COR-L47 (cell line): ENCODE measurements around the gene SENP1.

Experiments
- DNase-seq: peaks from one replicate; lab custom pipeline; 2025; lab: John Stamatoyannopoulos, UW

The SENP1 gene

DNA sequence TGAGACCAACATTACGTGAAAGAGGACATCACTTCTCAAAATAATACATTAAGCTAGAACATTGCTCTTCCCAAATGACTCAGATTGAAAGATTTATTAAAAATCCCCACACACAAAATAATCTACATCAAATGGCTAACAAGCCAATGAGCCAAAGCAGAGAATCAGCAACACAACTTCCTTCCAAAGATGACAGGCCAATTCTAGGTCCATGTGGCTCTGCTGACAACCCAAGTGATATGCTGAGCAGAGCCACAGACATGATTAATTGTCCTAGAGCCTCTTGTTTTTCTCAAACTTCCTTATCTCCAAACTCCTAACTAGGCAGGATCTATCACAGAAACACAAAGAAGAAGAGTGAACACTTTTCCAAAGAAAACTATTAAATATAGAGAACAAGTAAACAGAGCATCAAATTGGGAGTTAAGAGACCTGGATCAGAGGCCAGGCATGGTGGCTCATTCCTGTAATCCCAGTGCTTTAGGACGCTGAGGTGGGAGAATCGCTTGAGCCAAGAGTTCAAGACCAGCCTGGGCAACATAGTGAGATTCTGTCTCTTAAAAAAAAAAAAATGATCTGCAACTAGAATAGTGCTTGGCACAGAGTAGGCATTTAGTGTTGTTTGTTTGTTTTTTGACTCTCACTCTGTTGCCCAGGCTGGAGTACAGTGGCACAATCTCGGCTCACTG lies 38.5 kb downstream of the SENP1 start:
- no peak for DNase-seq

DNA sequence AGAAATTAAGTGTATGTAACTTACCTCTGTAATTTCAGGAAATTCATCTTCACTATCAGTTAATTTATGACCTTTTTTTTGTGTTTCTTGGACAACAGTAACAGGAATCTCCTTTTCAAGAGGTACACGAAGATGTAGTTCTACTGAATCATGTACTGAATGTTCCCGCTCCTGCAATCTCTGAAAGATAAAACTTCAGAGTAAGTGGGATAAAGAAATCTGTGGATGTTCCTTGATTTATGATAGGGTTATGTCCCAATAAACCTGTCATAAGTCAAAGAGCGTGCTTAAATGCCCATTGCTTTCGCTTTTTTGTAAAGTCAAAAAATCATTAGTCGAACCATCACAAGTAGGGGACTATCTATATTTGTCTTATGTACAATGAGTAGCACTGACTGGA lies 40.8 kb downstream of the SENP1 start:
- DNase-seq, result no peak

DNA sequence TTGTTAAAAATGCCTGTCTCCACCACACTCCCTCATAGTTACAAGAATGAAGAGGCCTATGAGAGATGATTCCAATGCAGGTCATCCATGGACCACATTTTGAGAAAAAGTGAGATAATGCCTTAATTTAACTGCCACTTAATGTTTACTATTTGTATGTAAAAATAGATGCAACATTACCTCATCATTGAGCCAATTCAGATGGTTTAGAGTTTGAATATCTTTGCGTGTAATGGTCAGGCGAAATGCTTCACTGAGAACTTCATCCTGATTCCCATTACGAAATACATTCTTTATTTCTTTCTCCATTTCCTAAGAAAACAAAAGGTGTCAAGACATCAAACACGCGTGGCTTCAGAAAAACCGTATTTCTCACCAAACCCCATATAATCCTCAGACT lies 42.3 kb downstream of the SENP1 start:
- DNase-seq, result no peak

DNA sequence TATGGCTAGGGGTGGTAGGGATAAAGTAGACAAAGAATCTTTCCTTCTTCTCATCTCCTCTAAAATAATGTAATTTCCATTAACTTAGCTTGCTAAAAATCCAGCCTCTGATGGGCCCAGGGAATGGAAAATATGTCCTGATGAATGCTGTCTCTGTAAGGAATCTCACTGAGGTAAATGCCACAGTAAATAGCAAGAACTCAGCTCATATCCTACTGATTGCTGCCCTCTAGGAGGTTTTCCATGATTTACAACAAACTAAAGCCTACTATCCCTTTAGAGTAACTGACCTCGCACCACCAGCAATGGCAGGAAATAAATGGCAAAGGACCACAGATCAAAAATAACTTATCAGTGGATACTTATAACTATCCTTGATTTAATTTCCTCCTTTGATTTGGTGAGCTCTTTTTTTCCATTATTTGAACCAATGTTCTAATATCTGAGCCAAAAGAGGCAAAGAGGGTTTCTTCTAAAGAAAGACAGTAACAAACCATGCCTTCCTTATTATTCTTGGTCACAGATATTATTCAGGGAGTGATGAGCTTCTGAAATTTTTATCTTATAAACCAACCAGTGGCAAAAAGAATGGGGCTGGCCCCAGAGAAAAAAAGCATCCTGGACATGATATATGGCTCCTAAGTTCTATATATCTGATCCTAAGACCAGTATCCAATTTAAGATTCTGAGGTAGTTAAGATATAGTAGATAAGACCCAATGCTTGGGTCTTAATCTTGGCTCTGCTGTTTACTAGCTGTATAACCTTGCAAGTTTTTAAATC lies 43.8 kb downstream of the SENP1 start:
- no peak for DNase-seq

DNA sequence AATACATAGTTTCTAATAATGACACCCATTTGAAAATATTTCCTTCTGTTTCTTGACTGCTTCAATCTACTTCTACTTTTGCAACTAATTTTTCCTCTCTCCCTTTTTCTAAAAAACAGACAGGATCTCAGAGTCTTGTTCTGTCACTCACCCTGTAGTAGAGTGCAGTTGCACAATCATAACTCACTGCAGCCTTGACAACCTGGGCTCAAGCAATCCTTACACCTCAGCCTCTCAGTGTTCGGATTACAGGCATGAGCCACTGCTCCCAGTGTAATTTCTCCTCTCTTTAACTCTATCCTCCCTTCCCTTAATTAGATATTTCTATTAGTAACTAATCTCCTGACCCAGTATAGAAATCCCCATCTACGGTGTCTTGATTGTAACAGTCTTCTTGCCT lies 45.4 kb downstream of the SENP1 start:
- no peak for DNase-seq

DNA sequence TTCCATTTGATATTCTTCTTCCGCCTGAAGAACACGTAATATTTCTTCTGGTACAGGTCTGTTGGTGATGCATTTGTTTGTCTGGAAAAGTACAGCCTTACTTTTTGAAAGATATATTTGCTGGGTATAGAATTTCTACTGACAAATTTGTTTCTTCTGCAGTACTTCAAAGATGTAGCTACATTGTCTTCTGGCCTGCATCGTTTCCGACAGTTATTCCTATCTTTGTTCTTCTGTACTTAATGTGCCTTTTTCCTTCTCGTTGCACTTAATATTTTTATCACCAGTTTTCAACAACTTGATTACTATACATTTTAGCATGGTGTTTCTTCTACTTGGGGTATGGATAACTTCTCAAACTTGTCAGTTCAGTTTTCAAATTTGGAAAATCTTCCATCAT lies 47.1 kb downstream of the SENP1 start:
- DNase-seq, result no peak

DNA sequence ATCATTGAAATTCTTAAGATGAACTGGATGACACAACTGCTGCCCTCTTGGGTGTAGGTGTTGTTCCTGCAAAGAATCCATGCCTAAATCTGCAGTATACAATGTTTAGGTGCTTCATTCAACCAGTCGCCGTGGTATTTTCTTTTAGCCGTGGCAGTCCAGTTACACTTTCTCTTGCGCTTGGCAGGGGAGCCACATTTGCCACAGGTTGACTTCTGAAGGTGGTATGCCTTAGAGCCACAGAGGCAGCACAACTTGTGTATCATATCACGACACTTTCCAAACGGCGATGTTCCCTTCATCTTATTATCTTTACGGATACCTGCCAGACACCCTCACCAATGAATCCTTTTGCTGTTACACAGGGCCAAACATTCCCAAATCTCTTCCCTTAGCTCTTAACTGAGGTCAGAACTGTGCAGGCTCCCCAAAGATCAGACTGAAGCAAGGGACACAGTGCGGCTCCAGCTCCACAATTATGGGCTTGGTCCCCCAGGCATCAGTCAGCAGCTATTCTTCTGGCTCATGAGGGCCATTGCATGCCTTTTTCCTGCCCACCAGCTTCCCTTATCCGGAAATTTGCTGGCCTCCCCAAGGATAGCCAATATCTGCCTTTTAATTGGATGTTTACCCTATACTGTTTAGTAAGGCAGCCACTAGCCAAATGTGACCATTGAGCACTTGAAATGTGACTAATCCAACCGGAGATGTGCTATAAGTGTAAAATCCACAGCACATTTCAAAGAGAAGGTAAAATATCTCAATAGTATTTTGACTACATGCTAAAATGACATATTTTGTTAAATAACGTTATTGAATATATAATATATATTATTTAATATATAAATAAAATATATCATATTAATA lies 50.7 kb downstream of the SENP1 start:
- DNase-seq, result no peak

DNA sequence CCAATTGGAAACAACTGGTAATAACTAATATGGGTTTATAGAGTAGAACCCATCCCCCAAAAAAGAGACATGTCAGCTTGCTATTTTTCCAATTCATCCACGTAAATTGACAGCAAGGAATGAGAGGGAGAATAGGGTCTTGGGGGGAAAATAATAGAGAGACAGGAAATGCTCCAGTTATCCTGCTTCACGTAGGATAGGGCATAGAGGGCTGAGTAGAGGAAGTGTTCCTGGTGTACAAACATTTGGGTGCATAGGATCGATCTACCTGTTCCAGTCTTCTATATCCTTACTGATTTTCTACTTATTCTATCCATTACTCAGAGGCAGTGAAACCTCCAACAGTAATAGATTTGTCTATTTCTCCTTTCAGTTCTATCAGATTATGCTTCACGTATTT lies 52.0 kb downstream of the SENP1 start:
- no peak for DNase-seq

DNA sequence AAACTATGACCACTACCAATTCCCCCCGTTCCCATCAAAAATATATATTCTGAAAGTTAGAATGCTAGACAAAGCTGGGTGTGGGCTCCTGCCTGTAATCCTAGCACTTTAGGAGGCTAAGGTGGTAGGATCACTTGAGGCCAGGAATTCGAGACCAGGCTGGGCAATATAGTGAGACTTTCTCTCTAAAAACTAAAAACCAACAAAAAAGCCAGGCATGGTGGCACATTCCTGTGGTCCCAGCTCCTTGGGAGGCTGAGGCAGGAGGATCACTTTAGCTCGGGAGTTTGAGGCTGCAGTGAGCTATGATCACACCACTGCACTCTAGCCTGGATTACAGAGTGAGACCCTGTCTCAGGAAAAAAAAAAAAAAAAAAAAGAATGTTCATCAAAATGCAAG lies 52.8 kb downstream of the SENP1 start:
- no peak for DNase-seq

DNA sequence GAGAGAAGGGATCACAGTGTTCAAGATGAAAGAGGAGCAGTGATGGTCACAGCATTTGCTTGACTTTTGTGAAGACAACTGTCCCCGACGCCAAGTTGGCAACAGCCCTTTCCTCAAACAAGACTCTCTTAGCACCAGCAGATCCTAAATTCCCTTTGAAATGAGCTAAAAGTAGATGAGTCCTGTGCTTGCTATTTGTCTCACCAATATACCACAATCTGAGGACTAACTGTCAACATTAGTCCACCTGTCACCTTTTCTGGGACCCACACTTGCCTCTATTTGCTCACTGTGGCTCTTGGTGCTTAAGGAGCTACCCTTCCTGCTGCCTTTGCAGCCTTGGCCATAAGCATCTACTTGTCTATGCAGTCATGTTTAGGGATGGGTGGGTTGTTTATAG lies 54.2 kb downstream of the SENP1 start:
- no peak for DNase-seq

DNA sequence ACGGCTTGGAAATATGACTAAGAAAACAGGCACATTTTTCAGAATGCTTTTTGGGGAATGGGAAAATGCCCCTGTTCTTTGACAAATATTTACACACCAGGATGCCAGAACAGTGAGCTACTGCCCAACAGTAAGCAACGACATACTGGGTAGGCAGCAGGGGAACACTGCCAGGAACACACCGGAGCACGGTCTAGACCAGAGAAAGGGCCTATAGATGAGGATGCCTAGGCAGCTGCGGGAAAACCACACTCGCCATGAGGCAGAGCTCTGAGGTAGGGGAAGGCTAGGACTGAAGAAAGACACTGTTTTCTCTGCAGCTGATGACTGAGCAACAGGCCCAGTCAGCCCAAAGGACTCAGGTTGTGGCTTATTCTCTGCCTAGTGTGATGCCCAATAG lies 55.7 kb downstream of the SENP1 start:
- no peak for DNase-seq

DNA sequence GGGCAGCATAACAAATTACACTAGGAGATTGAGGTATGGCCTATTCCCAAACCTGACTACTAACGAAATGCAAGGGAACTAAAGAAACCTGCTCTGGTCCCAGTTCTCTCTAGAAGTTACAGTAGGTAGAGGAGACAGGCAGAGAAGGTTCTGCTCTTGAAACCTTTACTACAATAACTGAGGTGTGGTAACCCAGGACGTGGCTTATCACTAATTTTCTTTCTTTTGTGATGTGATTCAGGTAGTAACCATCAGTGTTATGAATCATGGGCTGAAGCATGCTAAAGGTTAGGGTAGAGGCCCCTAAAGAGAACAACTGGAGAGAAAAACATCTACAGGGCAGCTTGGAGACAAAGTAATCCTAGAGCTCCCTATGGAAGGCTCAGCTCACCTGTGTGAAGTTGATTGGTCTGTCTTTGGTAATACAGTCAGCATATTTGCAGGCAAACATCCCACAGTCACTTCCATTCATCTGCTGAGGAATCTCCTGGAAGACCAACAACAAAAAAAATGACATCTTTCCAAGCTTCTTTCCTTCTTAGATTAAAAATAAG lies 59.8 kb downstream of the SENP1 start:
- no peak for DNase-seq

DNA sequence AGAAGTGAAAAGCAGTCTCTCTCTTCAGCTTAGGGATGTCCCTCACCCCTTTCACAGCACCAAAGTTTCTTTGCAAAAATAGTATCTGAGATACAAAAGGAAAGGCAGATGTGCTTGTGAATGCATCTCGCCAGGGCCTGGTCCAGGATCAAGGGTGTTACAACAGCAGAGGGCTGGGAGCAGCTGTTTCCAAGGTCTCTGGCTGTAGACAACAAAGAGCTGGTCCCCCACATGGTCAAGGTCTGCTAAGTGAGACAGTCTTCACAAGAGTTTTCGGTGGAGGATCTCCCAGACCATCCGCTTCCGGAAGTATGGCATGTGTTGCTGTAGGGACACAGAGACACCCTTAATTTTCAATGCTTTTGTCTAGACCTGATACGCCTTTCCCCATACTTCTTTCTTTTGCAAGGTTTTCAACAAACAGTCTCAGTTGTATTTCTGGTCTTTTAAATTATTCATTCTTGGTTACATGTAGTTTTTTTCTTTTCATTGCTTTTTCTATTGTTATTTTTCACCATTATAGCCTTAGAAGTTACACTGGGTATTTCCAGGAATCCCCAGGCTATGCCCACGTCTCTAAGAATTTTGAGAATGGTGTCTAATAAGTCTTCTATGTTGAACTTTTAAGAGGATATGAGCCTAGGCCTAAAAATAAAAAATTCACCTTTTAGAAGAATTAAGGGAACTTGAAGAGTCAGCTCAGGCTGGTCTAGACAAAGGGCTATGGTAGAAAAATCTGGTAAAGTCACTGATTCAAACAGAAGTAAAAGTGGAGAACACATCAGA lies 60.6 kb downstream of the SENP1 start:
- no peak for DNase-seq

DNA sequence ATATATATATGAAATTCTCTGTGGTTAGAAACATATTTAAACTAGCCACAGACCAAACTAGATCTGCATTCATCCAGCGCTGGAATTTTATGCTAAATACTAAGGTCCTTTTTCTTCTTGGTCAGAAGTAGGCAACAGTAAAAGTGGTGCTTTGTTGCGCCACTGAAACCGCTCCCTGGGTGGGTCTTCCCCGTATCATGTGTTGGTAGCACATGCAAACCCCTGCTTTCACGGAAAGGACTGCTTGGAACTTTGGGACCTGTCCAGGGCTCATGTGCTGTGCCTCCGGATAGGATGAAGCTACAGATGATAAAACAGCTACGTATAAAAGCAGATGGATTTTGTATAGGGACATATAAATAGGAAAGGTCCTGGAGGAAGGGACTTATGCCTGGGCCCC lies 61.5 kb downstream of the SENP1 start:
- DNase-seq, result no peak

DNA sequence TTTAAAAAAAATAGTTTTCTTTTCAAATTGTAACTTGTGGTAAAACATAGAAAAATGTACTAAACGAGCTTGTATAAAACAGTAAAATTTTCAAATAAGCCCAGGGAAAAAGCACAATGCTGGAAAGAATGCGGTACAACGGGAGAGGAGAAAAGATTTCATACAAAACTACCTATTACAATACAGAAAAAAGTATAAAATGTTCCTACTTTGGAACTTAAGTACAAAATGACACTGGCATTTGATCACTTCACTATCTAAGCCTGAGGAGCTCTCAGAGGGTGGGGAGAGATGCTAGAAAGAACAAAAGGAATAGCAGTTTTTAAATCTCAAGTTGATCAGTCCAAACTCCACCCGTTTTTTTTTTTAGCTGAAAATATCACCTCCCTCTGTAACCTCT lies 62.1 kb downstream of the SENP1 start:
- DNase-seq, result no peak

DNA sequence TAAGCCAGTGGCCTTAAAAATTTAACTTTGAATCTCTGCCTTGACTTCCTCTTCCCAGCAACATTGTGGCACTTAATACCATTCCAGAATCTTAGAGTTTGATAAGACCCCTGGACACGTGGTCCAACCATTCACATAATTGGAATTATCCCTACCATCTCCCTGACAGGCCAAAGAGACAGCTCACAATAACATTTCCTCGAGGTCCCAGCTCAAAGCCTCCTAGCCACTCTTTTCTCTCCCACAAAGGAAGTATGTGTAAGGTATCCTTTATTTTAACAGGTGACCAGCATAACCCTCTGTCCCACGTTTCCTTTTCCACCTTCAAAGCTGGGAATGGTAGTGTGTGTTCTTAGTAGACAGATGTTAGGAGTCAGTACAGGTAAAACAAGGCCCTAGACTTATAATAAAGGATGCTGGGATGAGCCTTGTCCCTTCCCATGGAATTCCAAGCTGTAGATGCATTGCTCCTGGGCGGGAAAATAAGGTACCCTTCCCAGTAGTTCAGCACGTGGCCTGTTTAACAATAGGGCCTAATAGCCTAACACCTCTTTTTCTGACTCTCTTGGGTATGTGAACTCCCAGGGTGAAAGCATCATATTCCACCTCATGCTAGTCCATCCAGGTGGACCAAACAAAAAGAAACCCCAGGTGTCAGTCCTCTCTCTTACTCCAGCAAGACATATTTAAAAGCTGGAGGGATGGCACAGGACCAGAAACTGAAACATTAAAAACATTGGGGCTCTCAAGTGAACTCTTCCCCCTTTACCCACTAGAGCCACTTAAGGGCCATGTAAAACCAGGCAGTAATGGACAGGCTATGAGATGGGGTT lies 64.1 kb downstream of the SENP1 start:
- no peak for DNase-seq

DNA sequence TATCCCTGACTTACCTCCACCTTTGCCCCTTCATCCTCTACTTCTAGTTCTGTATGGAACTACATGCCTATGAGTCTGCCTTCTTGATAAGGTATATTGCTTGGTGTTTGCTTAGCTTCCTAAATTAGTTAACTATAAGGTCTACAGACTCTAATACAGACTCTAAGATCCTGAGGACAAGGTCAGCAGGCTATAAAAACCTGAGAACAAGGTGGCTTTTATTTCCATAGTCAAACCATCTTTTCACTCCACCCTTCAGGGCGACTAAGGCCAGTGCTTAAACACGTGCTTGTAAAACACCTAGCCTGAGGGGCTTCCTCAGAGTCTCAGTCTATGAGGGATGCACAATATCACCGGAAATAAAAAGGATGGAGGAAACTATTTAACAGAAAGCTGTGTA lies 65.5 kb downstream of the SENP1 start:
- no peak for DNase-seq

DNA sequence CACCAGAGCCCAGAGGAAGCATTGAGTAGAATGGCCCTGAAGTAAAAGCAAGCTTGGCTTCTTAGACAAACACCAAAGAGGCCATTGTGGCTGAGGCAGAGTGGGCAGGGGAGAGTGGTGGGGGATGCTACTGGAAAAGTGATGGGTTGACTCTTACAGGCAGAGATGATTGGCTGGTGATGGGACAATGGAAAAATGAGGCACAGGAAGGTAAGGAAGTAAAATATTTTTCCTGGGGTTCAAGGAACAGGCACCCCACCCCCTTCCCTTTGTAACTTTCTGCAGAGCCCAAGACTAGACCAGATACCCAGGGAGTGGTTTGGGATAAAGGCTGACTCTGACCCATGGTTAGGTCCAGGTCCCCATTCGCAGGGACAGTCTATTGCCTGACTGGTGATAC lies 66.7 kb downstream of the SENP1 start:
- DNase-seq, result no peak

DNA sequence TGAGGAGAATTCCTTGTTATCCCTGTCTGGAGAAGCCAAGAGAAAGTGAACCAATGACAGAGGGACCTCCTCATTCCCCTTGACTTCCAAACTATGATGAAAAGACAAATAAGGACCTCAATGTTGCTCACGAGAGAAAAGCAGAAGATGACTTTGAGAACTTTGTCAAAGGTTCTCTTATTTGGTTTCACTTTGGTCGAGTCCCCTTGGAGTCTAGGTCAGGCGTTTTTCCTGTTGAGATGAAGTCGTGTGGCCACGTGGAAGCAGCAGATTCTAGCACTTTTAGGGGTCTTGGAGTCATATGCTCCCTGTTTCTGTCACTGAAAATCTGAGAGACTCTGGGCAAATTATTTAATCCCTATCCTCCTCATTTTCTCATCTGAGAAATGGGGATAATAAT lies 67.8 kb downstream of the SENP1 start:
- DNase-seq, result no peak

DNA sequence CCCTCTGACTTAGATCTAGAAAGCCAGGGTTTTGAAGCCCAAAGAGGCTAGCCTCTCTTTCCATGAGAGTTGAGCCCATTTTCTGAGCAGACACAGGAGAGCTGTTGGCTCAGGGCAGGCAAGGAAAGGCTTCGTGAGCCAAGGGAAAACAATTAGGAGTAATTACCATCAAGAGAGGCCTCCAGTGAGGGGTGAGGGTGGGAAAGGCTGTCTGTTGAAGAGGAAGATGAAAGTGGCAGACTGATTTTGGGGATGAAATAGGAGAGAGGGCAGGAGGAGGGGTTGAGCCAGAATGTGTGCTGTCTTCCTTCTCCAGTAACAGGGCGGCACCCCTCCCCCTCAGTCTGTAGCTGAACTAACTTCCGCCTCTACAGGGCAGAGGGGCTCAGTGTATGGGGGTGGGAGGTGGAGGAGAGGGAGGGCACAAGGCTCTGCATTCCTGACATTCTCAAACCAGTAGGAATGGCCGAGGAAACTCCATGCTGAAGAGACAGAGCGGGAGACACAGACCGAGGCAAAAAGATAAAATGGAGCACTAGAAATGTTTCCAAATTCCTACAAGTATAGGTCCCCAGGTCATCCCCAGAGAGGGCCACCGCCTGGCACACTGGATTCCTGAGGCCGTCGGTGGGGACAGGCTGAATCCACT lies 68.5 kb downstream of the SENP1 start:
- no peak for DNase-seq
